HEK293 (cell line): ENCODE data around the gene BRMS1L.
A peak's percentile ranks its signal among the peaks of the same experiment; 100 is the strongest.

Source experiments
- CTCF ChIA-PET: fragments of 350-600 bp; formaldehyde crosslinking; extraction: SDS; loops from one replicate; lab custom pipeline; 2021; ENCODE audit warnings: antibody characterized with exemption; lab: Yijun Ruan, JAX
- POLR2A ChIA-PET: fragments of 300-600 bp; formaldehyde crosslinking; extraction: SDS; loops from one replicate; lab custom pipeline; 2020; ENCODE audit warnings: antibody characterized with exemption, inconsistent platforms; lab: Yijun Ruan, JAX
- H3K27ac ChIP-seq: fragments of 200-500 bp; sonication (Bioruptor generic); 2 replicates; pipeline ENCODE4 v1.5.1; 2014; ENCODE audit warnings: low read depth, low read length, control low read depth, inconsistent platforms; ENCODE audit errors: extremely low read depth
- H3K36me3 ChIP-seq, 2 experiments: fragments of 200-500 bp in 1 of 2; sonication (Bioruptor generic) in 1 of 2; 1 replicate in 1 of 2; 2 replicates in 1 of 2; pipeline ENCODE4 v1.5.1; 2014 to 2017; ENCODE audit warnings: inconsistent platforms in 2 of 2, low read length in 2 of 2; ENCODE audit not compliant: control insufficient read depth in 2 of 2, insufficient read depth in 1 of 2
- H3K4me1 ChIP-seq: fragments of 200-500 bp; sonication (Bioruptor generic); 2 replicates; pipeline ENCODE4 v1.5.1; 2014; ENCODE audit warnings: mild to moderate bottlenecking, low read length, inconsistent platforms; ENCODE audit not compliant: control insufficient read depth, insufficient read depth
- H3K4me3 ChIP-seq: 2 replicates; pipeline ENCODE4 v1.5.1; 2011; ENCODE audit warnings: low read depth, mild to moderate bottlenecking, control low read depth, low read length, moderate library complexity
- H3K9me3 ChIP-seq: fragments of 200-500 bp; sonication (Bioruptor generic); 2 replicates; pipeline ENCODE4 v1.5.1; 2014; ENCODE audit warnings: low read depth, low read length, inconsistent platforms; ENCODE audit not compliant: control insufficient read depth, insufficient read depth
- BCL11B ChIP-seq: fragments of 450-650 bp; formaldehyde crosslinking; IDR thresholded peaks from 2 replicates; pipeline ENCODE4 v1.5.1; 2016; ENCODE audit warnings: low read depth, missing biosample characterization, missing genetic modification characterization
- EGR2 ChIP-seq: fragments of 450-650 bp; formaldehyde crosslinking; IDR thresholded peaks from 2 replicates; pipeline ENCODE4 v1.5.1; 2016; ENCODE audit warnings: low read depth, missing biosample characterization, missing genetic modification characterization
- IKZF3 ChIP-seq: fragments of 450-650 bp; IDR thresholded peaks from 2 replicates; pipeline ENCODE4 v1.5.0; 2018; ENCODE audit warnings: missing biosample characterization, mild to moderate bottlenecking, missing genetic modification characterization, moderate library complexity
- INSM2 ChIP-seq: fragments of 450-650 bp; formaldehyde crosslinking; IDR thresholded peaks from 2 replicates; pipeline ENCODE4 v1.5.1; 2016; ENCODE audit warnings: missing biosample characterization, missing genetic modification characterization
- KLF8 ChIP-seq: fragments of 450-650 bp; formaldehyde crosslinking; IDR thresholded peaks from 2 replicates; pipeline ENCODE4 v1.5.1; 2016; ENCODE audit warnings: missing biosample characterization, missing genetic modification characterization
- KLF9 ChIP-seq: fragments of 450-650 bp; formaldehyde crosslinking; IDR thresholded peaks from 2 replicates; pipeline ENCODE4 v1.5.1; 2016; ENCODE audit warnings: missing biosample characterization, missing genetic modification characterization, low read depth
- MYNN ChIP-seq: fragments of 450-650 bp; formaldehyde crosslinking; IDR thresholded peaks from 2 replicates; pipeline ENCODE4 v1.5.1; 2016; ENCODE audit warnings: missing biosample characterization, missing genetic modification characterization, borderline replicate concordance
- OSR2 ChIP-seq: fragments of 450-650 bp; formaldehyde crosslinking; IDR thresholded peaks from 2 replicates; pipeline ENCODE4 v1.5.1; 2016; ENCODE audit warnings: missing biosample characterization, missing genetic modification characterization
- PRDM6 ChIP-seq: fragments of 450-650 bp; formaldehyde crosslinking; IDR thresholded peaks from 2 replicates; pipeline ENCODE4 v1.5.1; 2017; ENCODE audit warnings: missing biosample characterization, missing genetic modification characterization
- REPIN1 ChIP-seq: fragments of 450-650 bp; formaldehyde crosslinking; IDR thresholded peaks from 2 replicates; pipeline ENCODE4 v1.5.1; 2017; ENCODE audit warnings: missing biosample characterization, missing genetic modification characterization, low read depth
- TCF7L2 ChIP-seq: IDR thresholded peaks from 2 replicates; pipeline ENCODE4 v1.6.1; 2011; ENCODE audit warnings: low read depth, mild to moderate bottlenecking, inconsistent platforms, low read length, moderate library complexity, borderline replicate concordance
- TRIM28 ChIP-seq: IDR thresholded peaks from 2 replicates; pipeline ENCODE4 v1.6.1; 2011; ENCODE audit warnings: low read length, control low read depth, borderline replicate concordance
- ZBTB17 ChIP-seq: fragments of 450-650 bp; formaldehyde crosslinking; IDR thresholded peaks from 2 replicates; pipeline ENCODE4 v1.5.1; 2016; ENCODE audit warnings: missing biosample characterization, missing genetic modification characterization
- ZFHX2 ChIP-seq: fragments of 450-650 bp; formaldehyde crosslinking; conservative IDR thresholded peaks from 2 replicates; pipeline ENCODE4 v1.5.1; 2016; ENCODE audit warnings: missing biosample characterization, missing genetic modification characterization
- ZNF10 ChIP-seq: fragments of 450-650 bp; formaldehyde crosslinking; IDR thresholded peaks from 2 replicates; pipeline ENCODE4 v1.5.1; 2017; ENCODE audit warnings: missing biosample characterization, missing genetic modification characterization
- ZNF169 ChIP-seq: fragments of 450-650 bp; formaldehyde crosslinking; IDR thresholded peaks from 2 replicates; pipeline ENCODE4 v1.5.1; 2016; ENCODE audit warnings: missing biosample characterization, missing genetic modification characterization
- ZNF175 ChIP-seq: fragments of 450-650 bp; formaldehyde crosslinking; IDR thresholded peaks from 2 replicates; pipeline ENCODE4 v1.5.1; 2016; ENCODE audit warnings: missing biosample characterization, missing genetic modification characterization
- ZNF19 ChIP-seq: fragments of 450-650 bp; formaldehyde crosslinking; IDR thresholded peaks from 2 replicates; pipeline ENCODE4; 2016; ENCODE audit warnings: missing biosample characterization, missing genetic modification characterization, low read depth
- ZNF366 ChIP-seq: fragments of 450-650 bp; formaldehyde crosslinking; conservative IDR thresholded peaks from 2 replicates; pipeline ENCODE4 v1.5.1; 2016; ENCODE audit warnings: missing biosample characterization, missing genetic modification characterization
- ZNF585B ChIP-seq: fragments of 450-650 bp; formaldehyde crosslinking; IDR thresholded peaks from 2 replicates; pipeline ENCODE4 v1.5.1; 2016; ENCODE audit warnings: missing biosample characterization, missing genetic modification characterization
- ZNF629 ChIP-seq: fragments of 450-650 bp; formaldehyde crosslinking; IDR thresholded peaks from 2 replicates; pipeline ENCODE4 v1.5.1; 2017; ENCODE audit warnings: missing biosample characterization, missing genetic modification characterization
- ZNF658 ChIP-seq: fragments of 450-650 bp; formaldehyde crosslinking; IDR thresholded peaks from 2 replicates; pipeline ENCODE4; 2016; ENCODE audit warnings: missing biosample characterization, missing genetic modification characterization
- ZNF747 ChIP-seq: fragments of 450-650 bp; formaldehyde crosslinking; IDR thresholded peaks from 2 replicates; pipeline ENCODE4 v1.5.1; 2016; ENCODE audit warnings: missing biosample characterization, missing genetic modification characterization
- TF ChIP-seq, protein P1 (sequence below): fragments of 450-650 bp; formaldehyde crosslinking; IDR thresholded peaks from 2 replicates; pipeline ENCODE4 v1.5.1; 2016; ENCODE audit warnings: missing biosample characterization, missing genetic modification characterization
- TF ChIP-seq, protein P2 (sequence below): fragments of 450-650 bp; formaldehyde crosslinking; IDR thresholded peaks from 2 replicates; pipeline ENCODE4 v1.5.1; 2016; ENCODE audit warnings: missing biosample characterization, missing genetic modification characterization
- TF ChIP-seq, protein P3 (sequence below): fragments of 450-650 bp; formaldehyde crosslinking; IDR thresholded peaks from 2 replicates; pipeline ENCODE4 v1.5.1; 2016; ENCODE audit warnings: missing biosample characterization, missing genetic modification characterization, borderline replicate concordance

BRMS1L gene

DNA sequence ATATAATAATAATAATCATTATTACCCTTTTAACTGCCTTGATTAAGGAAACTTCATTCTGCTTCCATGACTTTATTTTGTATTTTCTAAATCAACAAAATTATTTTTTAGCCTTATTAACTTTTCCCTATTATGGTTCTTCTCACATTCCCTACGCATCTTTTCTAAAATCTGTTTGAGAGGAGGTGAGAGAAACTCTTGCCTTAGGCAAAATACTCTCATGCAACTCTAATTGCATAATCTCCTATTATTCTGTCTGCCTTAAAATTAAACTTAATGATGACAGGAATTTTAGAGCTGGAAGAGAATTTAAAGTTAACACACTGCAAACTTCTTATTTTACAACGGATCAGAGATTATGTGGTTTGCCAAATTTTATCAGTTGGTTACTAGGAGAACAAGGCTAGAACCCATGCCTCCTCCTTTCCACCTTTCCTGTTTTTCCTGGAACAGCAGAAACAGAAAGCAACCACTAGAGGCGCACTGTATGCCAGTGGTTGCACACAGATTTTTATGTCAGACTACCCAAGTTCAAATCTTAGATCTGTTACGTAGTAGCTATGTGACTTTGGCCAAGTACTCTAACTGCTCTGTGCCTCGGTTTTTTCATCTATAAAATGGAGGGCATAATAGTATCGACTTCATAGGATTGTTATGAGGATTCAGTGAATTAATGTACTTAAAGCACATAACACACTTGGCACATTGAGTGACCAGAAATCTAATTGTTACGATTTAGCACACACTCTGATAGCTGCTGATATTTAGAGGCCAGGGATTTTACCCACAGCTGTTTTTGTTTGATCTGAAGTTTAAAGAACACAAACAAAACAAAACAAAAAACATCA is 4.3 kb upstream of the BRMS1L start:
- H3K36me3 ChIP-seq: no peaks in the 10 kb centered on the region
- peaks cover 2% of the 10 kb centered on the region; the same call in 1 of the 2 replicates for H3K4me1 ChIP-seq
- ChIA-PET CTCF (interaction anchor here (0.5 to 2.1 kb wide), 20 partner anchors 8 to 875 kb away, joined by 3 to 8 read pairs (median 3); partner anchors contain the start of gene MBIP), POLR2A (no interaction called here)
- no peaks in the 10 kb centered on the region for H3K9me3 ChIP-seq
- TF ChIP-seq PRDM6 (tag by site-specific recombination) (no peak), TRIM28 (0 out of 2 replicates have a peak, but pooled peaks have one; percentile 40), ZNF658 (tag by site-specific recombination) (no peak), INSM2 (no peak), ZFHX2 (tag by site-specific recombination) (no peak), ZNF10 (no peak), ZNF629 (peak; percentile 53; the same call in 1 of the 2 replicates), ZNF366 (peak; percentile 31; the same call in 1 of the 2 replicates), ZNF747 (tag by site-specific recombination) (no peak), ZNF175 (tag by site-specific recombination) (no peak), ZBTB17 (tag by site-specific recombination) (0 out of 2 replicates have a peak, but pooled peaks have one; percentile 31), KLF9 (tag by site-specific recombination) (no peak), IKZF3 (peak; percentile 52; the same call in 1 of the 2 replicates)
- TF ChIP-seq, protein P1, sequence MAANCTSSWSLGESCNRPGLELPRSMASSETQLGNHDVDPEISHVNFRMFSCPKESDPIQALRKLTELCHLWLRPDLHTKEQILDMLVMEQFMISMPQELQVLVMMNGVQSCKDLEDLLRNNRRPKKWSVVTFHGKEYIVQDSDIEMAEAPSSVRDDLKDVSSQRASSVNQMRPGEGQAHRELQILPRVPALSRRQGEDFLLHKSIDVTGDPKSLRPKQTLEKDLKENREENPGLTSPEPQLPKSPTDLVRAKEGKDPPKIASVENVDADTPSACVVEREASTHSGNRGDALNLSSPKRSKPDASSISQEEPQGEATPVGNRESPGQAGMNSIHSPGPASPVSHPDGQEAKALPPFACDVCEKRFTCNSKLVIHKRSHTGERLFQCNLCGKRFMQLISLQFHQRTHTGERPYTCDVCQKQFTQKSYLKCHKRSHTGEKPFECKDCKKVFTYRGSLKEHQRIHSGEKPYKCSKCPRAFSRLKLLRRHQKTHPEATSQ: no peak
- TF ChIP-seq, protein P2, sequence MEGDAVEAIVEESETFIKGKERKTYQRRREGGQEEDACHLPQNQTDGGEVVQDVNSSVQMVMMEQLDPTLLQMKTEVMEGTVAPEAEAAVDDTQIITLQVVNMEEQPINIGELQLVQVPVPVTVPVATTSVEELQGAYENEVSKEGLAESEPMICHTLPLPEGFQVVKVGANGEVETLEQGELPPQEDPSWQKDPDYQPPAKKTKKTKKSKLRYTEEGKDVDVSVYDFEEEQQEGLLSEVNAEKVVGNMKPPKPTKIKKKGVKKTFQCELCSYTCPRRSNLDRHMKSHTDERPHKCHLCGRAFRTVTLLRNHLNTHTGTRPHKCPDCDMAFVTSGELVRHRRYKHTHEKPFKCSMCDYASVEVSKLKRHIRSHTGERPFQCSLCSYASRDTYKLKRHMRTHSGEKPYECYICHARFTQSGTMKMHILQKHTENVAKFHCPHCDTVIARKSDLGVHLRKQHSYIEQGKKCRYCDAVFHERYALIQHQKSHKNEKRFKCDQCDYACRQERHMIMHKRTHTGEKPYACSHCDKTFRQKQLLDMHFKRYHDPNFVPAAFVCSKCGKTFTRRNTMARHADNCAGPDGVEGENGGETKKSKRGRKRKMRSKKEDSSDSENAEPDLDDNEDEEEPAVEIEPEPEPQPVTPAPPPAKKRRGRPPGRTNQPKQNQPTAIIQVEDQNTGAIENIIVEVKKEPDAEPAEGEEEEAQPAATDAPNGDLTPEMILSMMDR (tag by site-specific recombination): peak; percentile 47; the same call in 1 of the 2 replicates
- H3K27ac ChIP-seq: no peak overlapping the region
- no peak overlapping the region for H3K4me3 ChIP-seq

DNA sequence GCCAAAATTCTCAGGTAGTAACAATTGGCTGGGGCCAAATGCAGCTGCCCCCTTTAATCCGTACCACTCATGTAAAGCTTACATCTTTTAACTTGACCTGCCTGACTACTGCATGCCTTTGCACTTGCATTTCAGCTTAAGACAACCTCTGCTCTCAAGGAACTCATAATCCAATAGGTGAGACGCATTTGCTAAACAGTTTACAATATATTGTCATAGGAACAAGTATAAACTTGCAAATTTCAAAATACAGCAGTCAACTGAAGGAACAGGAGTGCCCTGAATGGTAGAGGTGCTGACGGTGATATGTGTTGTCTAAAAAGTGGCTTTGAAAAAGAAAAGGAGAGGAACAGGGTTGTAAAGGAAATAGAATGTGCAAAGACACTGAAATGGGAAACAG is 3.6 kb upstream of the BRMS1L start:
- POLR2A ChIA-PET: no interaction called here
- Histone ChIP-seq H3K4me3 (no peak overlapping the region), H3K36me3 (no peaks in the 10 kb centered on the region), H3K27ac (no peak overlapping the region), H3K4me1 (peaks cover 2% of the 10 kb centered on the region; the same call in 1 of the 2 replicates), H3K9me3 (no peaks in the 10 kb centered on the region)
- CTCF ChIA-PET: interaction anchor here (0.5 to 2.1 kb wide), 11 partner anchors 8 to 634 kb away, joined by 3 to 8 read pairs (median 3); partner anchors contain the start of gene MBIP
- no peak for TF ChIP-seq KLF8
- no peak for TF ChIP-seq EGR2 (tag by site-specific recombination)
- no peak for TF ChIP-seq ZNF658 (tag by site-specific recombination)
- TF ChIP-seq, protein P3, sequence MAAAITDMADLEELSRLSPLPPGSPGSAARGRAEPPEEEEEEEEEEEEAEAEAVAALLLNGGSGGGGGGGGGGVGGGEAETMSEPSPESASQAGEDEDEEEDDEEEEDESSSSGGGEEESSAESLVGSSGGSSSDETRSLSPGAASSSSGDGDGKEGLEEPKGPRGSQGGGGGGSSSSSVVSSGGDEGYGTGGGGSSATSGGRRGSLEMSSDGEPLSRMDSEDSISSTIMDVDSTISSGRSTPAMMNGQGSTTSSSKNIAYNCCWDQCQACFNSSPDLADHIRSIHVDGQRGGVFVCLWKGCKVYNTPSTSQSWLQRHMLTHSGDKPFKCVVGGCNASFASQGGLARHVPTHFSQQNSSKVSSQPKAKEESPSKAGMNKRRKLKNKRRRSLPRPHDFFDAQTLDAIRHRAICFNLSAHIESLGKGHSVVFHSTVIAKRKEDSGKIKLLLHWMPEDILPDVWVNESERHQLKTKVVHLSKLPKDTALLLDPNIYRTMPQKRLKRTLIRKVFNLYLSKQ (tag by site-specific recombination): no peak
- TF ChIP-seq TCF7L2: no peak
- TF ChIP-seq ZNF585B: no peak
- no peak for TF ChIP-seq ZNF19 (tag by site-specific recombination)
- TF ChIP-seq REPIN1 (tag by site-specific recombination): no peak
- TF ChIP-seq MYNN (tag by site-specific recombination): no peak
- TF ChIP-seq ZNF169 (tag by site-specific recombination): no peak
- no peak for TF ChIP-seq OSR2
- TF ChIP-seq BCL11B (tag by site-specific recombination): no peak
